ENCODE results near the gene RPS6KA1.
"Not testable (repeated sequence)": the region's sequence is repeated elsewhere in the genome, so short reads cannot be mapped to it uniquely, and the experiment has no call there.

The RPS6KA1 gene

GRCh38 chr1:26585471-26585870, 55.9 kb downstream of the RPS6KA1 start:
- no peak for FAIRE-seq
- DNase-seq (ENCODE audit: insufficient read length, low spot score), result no peak

DNA sequence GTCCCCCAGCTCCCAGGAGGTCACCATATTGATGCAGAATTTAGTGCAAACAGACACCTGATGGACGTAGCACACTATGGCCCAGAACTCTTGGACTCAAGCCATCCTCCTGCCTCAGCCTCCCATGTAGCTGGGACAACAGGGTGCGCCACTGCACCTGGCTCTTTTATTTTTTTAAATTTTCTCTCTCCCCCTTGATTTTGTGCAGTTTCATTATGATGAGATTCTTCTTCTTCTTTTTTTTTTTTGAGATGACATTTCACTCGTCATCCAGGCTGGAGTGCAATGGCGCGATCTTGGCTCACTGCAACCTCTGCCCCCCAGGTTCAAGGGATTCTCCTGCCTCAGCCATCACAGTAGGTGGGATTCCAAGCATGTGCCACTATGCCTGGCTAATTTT, 63.8 kb downstream of the RPS6KA1 start:
- FAIRE-seq (no peak), DNase-seq (ENCODE audit: insufficient read length, low spot score) (no peak)

- not testable (repeated sequence) for DNase-seq (ENCODE audit: insufficient read length, low spot score); FAIRE-seq
These were observed 65.0 kb downstream of the RPS6KA1 start for GRCh38 chr1:26594593-26594992.

- DNase-seq (ENCODE audit: insufficient read length, low spot score) (peak; percentile 51), FAIRE-seq (no peak)
These were observed 68.1 kb downstream of the RPS6KA1 start for GRCh38 chr1:26597629-26598039.

DNA sequence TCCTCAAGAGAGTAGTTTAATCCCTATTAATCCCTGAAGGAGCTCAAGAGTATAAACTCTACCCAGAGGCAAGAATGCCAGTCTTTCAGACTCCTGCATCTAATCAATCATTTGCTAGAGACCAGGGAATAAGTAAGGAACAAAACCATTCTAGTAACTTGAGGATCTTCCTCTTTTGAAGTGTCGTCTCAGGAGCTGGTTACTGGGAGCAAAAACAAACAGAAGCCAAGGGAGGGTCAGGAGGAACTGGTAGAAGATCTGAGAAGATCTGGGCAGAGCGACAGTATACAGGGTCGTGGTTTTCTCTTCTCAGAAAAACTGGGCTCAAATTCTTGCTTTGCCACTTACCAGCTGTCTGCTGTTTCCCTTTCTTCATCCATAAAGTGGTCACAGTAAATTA, 69.3 kb downstream of the RPS6KA1 start:
- DNase-seq (ENCODE audit: insufficient read length, low spot score) (no peak), FAIRE-seq (no peak)

DNA sequence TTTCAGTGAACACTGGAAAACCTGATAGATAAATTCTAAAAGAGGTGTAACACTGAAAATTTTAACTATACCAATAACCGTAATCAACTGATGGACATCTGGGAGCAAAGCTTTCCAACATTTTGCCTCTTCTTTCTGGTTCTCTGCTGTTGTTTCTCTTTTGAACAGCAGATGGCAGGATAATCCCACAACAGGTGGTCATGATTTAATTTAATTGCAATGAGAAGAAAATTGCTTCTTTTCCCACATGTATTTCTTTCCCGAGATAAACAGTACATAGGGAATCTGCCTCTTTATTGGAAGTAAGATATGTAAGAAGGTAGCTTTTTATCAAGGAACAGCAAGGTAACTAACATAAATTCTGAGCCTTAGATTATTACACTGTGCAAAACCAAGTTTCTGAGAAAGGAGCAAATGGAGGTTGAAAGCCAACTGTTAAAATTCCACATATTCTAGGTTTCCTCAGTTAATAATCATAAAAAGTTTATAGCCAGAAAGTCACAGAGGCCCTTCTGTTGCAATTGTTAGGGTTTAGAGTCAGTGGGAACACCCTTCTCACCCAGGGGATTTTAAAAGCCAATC, 72.9 kb downstream of the RPS6KA1 start:
- DNase-seq (ENCODE audit: insufficient read length, low spot score) (peak; percentile 41), FAIRE-seq (no peak)

GRCh38 chr1:26603856-26604255, 74.3 kb downstream of the RPS6KA1 start:
- FAIRE-seq (no peak), DNase-seq (ENCODE audit: insufficient read length, low spot score) (no peak)

DNA sequence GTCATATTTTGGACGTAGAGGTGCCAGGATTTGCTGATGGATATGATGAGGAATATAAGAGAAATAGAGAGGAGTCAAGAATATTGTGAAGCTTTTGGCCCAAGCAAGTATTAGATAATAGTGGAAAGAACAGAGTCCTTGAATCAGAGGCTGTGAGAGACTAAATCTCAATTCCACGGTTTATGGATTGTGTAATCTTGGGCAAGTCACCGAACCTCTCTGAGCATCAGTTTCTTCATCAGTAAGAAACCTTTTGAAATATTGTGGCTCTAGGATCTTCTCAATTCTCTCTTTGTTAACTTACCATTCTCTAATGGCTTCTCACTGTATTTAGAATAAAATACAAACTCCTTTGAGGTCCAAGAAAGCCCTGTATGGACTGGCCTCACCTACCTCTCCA, 77.6 kb downstream of the RPS6KA1 start:
- DNase-seq (ENCODE audit: insufficient read length, low spot score), result no peak
- FAIRE-seq, result no peak

DNA sequence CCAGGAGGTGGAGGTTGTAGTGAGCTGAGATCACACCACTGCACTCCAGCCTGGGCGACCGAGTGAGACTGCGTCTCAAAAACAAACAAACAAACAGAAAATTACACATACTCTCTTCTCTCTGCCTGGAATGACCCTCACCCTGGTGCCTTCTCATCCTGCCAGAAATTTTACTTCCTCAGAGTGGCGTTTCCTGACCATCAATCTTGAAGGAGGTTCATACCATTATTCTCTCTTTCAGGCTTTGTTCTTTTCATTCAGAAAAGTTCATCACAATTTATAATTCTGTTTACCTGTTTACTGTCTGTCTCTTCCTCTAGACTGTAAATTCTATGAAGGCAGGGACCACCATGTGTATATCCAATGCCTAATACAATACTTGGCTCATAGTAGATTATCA, 79.3 kb downstream of the RPS6KA1 start:
- no peak for FAIRE-seq
- no peak for DNase-seq (ENCODE audit: insufficient read length, low spot score)

GRCh38 chr1:26610781-26611180, 81.2 kb downstream of the RPS6KA1 start:
- FAIRE-seq, result no peak

DNA sequence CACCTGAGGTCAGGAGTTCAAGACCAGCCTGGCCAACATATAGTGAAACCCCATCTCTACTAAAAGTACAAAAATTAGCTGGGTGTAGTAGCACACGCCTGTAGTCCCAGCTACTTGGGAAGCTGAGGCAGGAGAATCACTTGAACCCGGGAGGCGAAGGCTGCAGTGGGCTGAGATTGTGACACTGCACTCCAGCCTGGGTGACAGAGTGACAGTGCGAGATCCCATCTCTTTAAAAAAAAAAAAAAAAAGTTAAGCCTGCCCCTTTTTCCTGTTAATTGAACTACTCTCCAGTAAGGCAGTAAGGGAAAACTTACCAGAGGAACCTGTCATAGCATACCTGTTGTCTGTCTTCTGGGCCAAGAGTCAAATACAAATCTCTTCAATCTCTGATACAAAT, 83.1 kb downstream of the RPS6KA1 start:
- not testable (repeated sequence) for FAIRE-seq; DNase-seq (ENCODE audit: insufficient read length, low spot score)

More at GRCh38 chr1:26610781-26611180, 81.2 kb downstream of the RPS6KA1 start:
- no peak for DNase-seq (ENCODE audit: insufficient read length, low spot score)

GRCh38 chr1:26614655-26615411, 85.3 kb downstream of the RPS6KA1 start:
- FAIRE-seq (no peak), DNase-seq (ENCODE audit: insufficient read length, low spot score) (no peak)

DNA sequence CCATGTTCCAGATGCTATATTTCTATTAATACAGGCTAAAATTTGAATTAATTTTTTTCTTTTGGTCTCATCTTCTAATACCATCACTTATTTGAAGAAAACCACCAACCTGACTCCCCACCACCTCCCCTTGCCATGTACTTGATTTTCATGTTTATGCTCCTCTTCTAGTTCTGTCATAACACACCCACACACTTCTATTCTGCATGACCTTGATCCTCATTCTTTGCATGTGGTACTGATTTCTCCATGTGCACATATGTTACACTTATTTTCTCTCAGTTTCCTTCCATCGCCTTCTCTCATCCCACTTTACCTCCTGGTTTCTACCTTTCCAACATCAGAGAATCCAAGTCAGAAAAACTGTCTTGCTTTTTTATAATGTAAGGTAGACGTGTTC, 87.3 kb downstream of the RPS6KA1 start:
- FAIRE-seq, result no peak
- DNase-seq (ENCODE audit: insufficient read length, low spot score), result no peak

DNA sequence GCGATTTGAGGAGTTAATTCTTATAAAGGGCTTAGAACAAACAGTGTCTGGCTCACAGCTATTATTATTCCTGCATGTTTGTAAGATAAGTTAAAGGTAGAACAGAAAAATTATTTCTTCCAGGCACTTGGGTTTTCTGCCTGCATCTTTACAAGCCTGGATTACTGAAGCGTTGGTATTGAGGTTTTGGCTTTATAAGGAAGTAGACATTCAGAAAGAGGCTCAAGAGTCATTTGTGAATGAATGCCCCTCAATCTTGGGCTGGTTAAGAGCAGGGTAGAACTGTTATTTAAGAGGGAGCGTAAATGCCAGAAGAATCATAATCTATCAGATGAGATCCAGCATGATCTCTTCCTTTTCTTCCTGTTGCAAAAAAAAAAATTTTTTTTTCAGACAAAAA, 89.0 kb downstream of the RPS6KA1 start:
- FAIRE-seq (no peak), DNase-seq (ENCODE audit: insufficient read length, low spot score) (no peak)
